BLaER1 treated with 17β-estradiol and CSF1 and Interleukin-3, amounts not matched to agents 10 nM and 100 nM (cell line): Measurements from ENCODE around the gene IGFBP5.

Experiments used
- H3K27ac ChIP-seq, 11 experiments: shearing (Covaris generic); formaldehyde crosslinking; 2 replicates each; pipeline ENCODE4 v1.8.1; 2022
- H3K27me3 ChIP-seq, 11 experiments: shearing (Covaris generic); formaldehyde crosslinking; 2 replicates each; pipeline ENCODE4 v1.8.1; 2022
- H3K36me3 ChIP-seq, 11 experiments: shearing (Covaris generic); formaldehyde crosslinking; 2 replicates each; pipeline ENCODE4 v1.8.1; 2022
- H3K4me1 ChIP-seq, 10 experiments: shearing (Covaris generic); formaldehyde crosslinking; 2 replicates each; pipeline ENCODE4 v1.8.1; 2022
- H3K4me2 ChIP-seq, 11 experiments: shearing (Covaris generic); formaldehyde crosslinking; 2 replicates each; pipeline ENCODE4 v1.8.1; 2022
- H3K4me3 ChIP-seq, 10 experiments: shearing (Covaris generic); formaldehyde crosslinking; 2 replicates each; pipeline ENCODE4 v1.8.1; 2022
- H3K9ac ChIP-seq, 11 experiments: shearing (Covaris generic); formaldehyde crosslinking; 2 replicates each; pipeline ENCODE4 v1.8.1; 2022
- H3K9me3 ChIP-seq, 11 experiments: shearing (Covaris generic); formaldehyde crosslinking; replicated peaks in 1 of 11; 2 replicates each; pipeline ENCODE4 v1.8.1; 2022
- H4K20me1 ChIP-seq, 11 experiments: shearing (Covaris generic); formaldehyde crosslinking; 2 replicates each; pipeline ENCODE4 v1.8.1; 2022
- Cebpa-rat ChIP-seq, 11 experiments: shearing (Covaris generic); IDR thresholded peaks; 2 replicates each; pipeline ENCODE4 v1.8.1; 2022

IGFBP5 gene

DNA sequence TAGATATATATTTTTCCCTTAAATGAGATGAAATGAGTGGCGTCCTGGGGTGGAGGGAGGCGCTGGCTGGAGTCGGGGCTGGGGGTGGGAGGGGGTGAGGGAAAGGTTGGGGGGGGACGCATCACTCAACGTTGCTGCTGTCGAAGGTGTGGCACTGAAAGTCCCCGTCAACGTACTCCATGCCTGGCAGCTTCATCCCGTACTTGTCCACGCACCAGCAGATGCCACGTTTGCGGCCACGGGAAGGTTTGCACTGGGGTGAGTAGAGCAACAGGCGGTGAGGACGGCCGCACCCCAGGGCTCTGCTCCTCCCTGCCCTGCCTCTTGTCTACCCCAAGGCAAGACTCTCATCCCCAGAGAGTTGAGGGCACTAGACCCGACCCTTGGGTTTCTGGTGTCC is 18.7 kb downstream of the IGFBP5 start:
- no peak overlapping the region for H3K27ac ChIP-seq
- no peaks in the 10 kb centered on the region for H3K9me3 ChIP-seq
- H3K9ac ChIP-seq, result no peak overlapping the region
- no peaks in the 10 kb centered on the region for H3K36me3 ChIP-seq
- H3K4me1 ChIP-seq, result peaks cover 0 to 8% (median 3%) of the 10 kb centered on the region in 10 experiments; a peak in 11 of 20 replicates
- peaks cover 0 to 19% (median 0%) of the 10 kb centered on the region in 11 experiments; a peak in 6 of 22 replicates for H4K20me1 ChIP-seq
- no peak overlapping the region for H3K4me3 ChIP-seq
- no peak for TF ChIP-seq Cebpa-rat (IDR thresholded peaks at IDR 0.05)
- no peak overlapping the region for H3K4me2 ChIP-seq
- H3K27me3 ChIP-seq, result peaks cover 9 to 55% (median 43%) of the 10 kb centered on the region in 11 experiments; a peak in 20 of 22 replicates

DNA sequence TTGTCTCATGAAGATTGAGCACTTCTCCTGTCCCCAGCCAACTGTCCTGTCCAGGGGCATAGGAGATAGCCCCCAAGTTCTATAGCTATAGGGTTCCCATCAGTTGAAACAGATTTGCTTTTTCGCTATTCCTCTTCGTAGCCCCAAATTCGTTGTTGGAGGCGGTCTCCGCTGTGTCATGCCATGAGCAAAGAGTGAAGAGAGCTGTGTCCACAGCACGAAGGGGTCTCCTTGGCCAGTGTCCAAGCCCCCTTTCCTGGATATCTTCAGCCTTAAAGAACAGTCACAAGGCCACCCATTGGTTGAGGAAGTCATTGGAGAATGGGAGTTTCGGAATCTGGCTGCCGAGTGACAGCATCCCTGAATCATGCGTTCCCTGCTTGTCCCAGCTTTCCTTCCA is 21.0 kb downstream of the IGFBP5 start:
- Histone ChIP-seq H4K20me1 (peaks cover 0 to 37% (median 17%) of the 10 kb centered on the region in 11 experiments; a peak in 14 of 22 replicates), H3K9ac (no peak overlapping the region), H3K27me3 (peaks cover 27 to 74% (median 54%) of the 10 kb centered on the region in 11 experiments), H3K4me3 (no peak overlapping the region), H3K4me2 (no peak overlapping the region), H3K36me3 (no peaks in the 10 kb centered on the region), H3K9me3 (no peaks in the 10 kb centered on the region), H3K4me1 (peaks cover 14 to 26% (median 22%) of the 10 kb centered on the region in 10 experiments; a peak in 19 of 20 replicates), H3K27ac (no peak overlapping the region)
- TF ChIP-seq Cebpa-rat (IDR thresholded peaks at IDR 0.05), result no peak

DNA sequence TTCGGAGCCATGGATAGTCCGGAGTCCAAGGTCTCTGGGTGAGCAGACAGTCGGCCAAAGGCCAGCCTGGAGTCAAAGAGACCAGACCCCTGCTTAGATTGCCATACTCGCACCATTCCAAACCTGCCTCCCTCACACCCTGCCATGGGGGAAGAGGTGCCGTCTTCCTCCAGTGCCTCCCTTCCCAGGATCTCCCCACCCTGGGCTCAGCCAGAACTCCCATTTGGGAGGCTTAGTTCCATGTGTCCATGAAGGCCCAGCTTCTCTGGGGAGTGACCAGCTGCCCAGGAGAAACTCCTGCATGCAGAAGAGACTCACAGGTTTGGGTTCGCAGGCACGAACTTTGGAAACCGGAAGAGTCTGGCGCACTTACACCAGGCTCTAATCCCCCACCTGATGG is 21.7 kb downstream of the IGFBP5 start:
- Histone ChIP-seq H3K4me1 (peaks cover 14 to 34% (median 30%) of the 10 kb centered on the region in 10 experiments; a peak in 19 of 20 replicates), H4K20me1 (peaks cover 0 to 44% (median 24%) of the 10 kb centered on the region in 11 experiments; a peak in 14 of 22 replicates), H3K4me2 (no peak overlapping the region), H3K9ac (no peak overlapping the region), H3K36me3 (no peaks in the 10 kb centered on the region), H3K9me3 (no peaks in the 10 kb centered on the region), H3K4me3 (no peak overlapping the region), H3K27ac (no peak overlapping the region), H3K27me3 (peaks cover 35 to 81% (median 62%) of the 10 kb centered on the region in 11 experiments)
- TF ChIP-seq Cebpa-rat (IDR thresholded peaks at IDR 0.05), result no peak

DNA sequence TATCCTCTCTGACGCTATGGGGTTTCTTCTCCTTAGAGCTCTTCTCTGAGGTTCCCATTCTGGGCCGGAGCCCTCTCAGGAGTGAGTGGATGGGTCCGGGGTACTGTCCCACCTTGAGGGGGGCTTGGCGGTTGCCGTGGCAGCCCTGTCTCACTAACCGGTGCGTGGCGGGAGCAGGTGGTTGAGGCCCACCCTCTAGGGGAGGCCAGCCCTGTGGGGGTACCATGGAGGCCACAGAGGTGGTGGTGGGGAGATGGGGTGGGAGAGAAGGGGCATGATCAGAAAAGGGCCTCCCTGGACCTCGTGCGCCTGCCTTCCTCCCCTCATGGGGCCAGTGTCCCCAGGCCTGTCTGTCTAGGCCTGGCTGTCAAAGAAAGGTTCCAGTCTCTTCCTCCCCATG is 22.3 kb downstream of the IGFBP5 start:
- H3K27me3 ChIP-seq, result peaks cover 37 to 87% (median 68%) of the 10 kb centered on the region in 11 experiments
- no peaks in the 10 kb centered on the region for H3K9me3 ChIP-seq
- H4K20me1 ChIP-seq, result peaks cover 0 to 47% (median 30%) of the 10 kb centered on the region in 11 experiments; a peak in 14 of 22 replicates
- H3K4me1 ChIP-seq, result peaks cover 14 to 36% (median 32%) of the 10 kb centered on the region in 10 experiments; a peak in 19 of 20 replicates
- H3K36me3 ChIP-seq, result no peaks in the 10 kb centered on the region
- H3K9ac ChIP-seq, result no peak overlapping the region
- no peak for TF ChIP-seq Cebpa-rat (IDR thresholded peaks at IDR 0.05)
- no peak overlapping the region for H3K27ac ChIP-seq
- no peak overlapping the region for H3K4me2 ChIP-seq
- H3K4me3 ChIP-seq, result no peak overlapping the region

DNA sequence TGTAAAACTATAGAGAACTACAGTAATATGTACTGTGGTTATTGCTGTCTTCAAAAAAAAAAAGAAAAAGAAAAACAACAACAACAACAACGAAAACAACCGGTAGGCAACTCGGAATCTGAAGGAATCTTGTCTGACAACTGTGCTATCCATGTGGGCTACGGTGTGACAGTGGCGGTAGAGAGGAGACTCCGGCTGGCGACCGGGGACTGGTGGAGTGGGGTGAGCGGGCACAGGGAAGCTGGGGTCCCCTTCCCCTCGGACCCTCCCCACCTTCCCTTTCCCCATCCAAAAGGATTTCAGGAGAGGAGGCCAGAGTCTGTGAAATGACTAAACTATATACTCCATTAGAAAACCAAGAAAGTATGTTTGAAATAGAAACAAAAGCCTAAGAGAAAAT is 22.9 kb downstream of the IGFBP5 start:
- Histone ChIP-seq H4K20me1 (peaks cover 0 to 50% (median 34%) of the 10 kb centered on the region in 11 experiments; a peak in 14 of 22 replicates), H3K9ac (no peak overlapping the region), H3K4me2 (no peak overlapping the region), H3K36me3 (no peaks in the 10 kb centered on the region), H3K27ac (no peak overlapping the region), H3K4me3 (no peak overlapping the region), H3K9me3 (no peaks in the 10 kb centered on the region), H3K4me1 (peaks cover 14 to 36% (median 32%) of the 10 kb centered on the region in 10 experiments; a peak in 19 of 20 replicates), H3K27me3 (peaks cover 37 to 92% (median 73%) of the 10 kb centered on the region in 11 experiments)
- TF ChIP-seq Cebpa-rat (IDR thresholded peaks at IDR 0.05), result no peak

DNA sequence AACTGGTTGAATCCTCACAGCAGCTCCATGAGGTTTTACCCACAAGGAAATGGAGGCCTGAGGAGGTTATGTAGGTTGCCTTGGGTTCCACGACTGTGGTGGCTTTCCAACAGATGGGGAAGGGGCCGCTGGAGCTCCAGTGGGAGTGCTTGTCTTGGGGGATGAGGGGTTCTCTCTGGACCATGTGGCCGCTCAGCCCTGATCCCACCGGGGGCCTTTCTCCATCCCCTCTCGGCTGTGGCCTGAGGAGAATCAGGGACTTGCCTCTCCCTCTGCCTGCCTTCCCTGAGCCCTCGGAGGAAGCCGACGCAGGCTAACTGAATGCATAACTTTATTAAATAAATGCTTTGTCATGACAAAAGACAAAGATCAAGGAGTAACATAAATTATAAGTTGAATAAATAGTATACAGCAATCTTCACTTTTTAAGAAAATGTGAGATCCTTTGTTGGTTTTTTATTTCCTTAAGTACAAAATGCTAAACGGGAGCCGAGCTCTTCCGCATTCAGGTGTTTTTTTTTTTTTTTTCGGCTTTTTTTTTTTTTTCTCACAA is 23.5 kb downstream of the IGFBP5 start:
- Histone ChIP-seq H3K4me3 (no peak overlapping the region), H3K36me3 (no peaks in the 10 kb centered on the region), H3K9me3 (no peaks in the 10 kb centered on the region), H3K4me2 (peak overlapping the region in 7 of 11 experiments; percentile 78 to 92 (median 87); a peak in 11 of 22 replicates), H4K20me1 (peaks cover 0 to 55% (median 34%) of the 10 kb centered on the region in 11 experiments; a peak in 14 of 22 replicates), H3K9ac (no peak overlapping the region), H3K27ac (peak overlapping the region in 1 of 11 experiments; percentile 20; a peak in 1 of 22 replicates), H3K4me1 (peaks cover 14 to 36% (median 32%) of the 10 kb centered on the region in 10 experiments; a peak in 19 of 20 replicates), H3K27me3 (peaks cover 37 to 92% (median 79%) of the 10 kb centered on the region in 11 experiments)
- no peak for TF ChIP-seq Cebpa-rat (IDR thresholded peaks at IDR 0.05)

DNA sequence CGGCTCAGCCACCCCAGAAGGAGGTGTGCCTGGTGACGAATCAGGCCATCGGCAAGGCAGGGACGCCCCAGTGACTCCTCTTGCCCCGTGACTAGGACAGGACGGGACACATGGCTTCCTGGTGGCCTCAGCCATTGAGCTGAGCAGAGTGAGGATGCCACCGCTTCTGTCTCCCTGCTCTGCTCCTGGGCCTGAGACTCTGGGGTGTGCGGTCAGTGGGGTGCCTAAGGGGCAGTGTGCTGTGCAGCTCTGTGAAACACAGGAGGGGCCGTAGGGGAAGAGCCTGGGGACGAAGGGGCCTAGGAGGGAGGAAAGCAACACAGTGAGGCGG is 24.3 kb downstream of the IGFBP5 start:
- H3K4me2 ChIP-seq, result peak overlapping the region; percentile 8 to 92 (median 81); a peak in 21 of 22 replicates
- peak overlapping the region in 4 of 11 experiments; percentile 10 to 42 (median 20); a peak in 6 of 22 replicates for H3K27ac ChIP-seq
- no peaks in the 10 kb centered on the region for H3K36me3 ChIP-seq
- H3K27me3 ChIP-seq, result peaks cover 37 to 92% (median 78%) of the 10 kb centered on the region in 11 experiments
- no peak for TF ChIP-seq Cebpa-rat (IDR thresholded peaks at IDR 0.05)
- H3K4me1 ChIP-seq, result peaks cover 14 to 39% (median 32%) of the 10 kb centered on the region in 10 experiments; a peak in 19 of 20 replicates
- no peaks in the 10 kb centered on the region for H3K9me3 ChIP-seq
- H3K4me3 ChIP-seq, result 0 out of 20 replicates have a peak overlapping the region, but pooled peaks of 1 of the 10 experiments have one; percentile 5
- H4K20me1 ChIP-seq, result peaks cover 0 to 63% (median 38%) of the 10 kb centered on the region in 11 experiments; a peak in 16 of 22 replicates
- peak overlapping the region in 2 of 11 experiments; percentile 8 to 42; a peak in 2 of 22 replicates for H3K9ac ChIP-seq

DNA sequence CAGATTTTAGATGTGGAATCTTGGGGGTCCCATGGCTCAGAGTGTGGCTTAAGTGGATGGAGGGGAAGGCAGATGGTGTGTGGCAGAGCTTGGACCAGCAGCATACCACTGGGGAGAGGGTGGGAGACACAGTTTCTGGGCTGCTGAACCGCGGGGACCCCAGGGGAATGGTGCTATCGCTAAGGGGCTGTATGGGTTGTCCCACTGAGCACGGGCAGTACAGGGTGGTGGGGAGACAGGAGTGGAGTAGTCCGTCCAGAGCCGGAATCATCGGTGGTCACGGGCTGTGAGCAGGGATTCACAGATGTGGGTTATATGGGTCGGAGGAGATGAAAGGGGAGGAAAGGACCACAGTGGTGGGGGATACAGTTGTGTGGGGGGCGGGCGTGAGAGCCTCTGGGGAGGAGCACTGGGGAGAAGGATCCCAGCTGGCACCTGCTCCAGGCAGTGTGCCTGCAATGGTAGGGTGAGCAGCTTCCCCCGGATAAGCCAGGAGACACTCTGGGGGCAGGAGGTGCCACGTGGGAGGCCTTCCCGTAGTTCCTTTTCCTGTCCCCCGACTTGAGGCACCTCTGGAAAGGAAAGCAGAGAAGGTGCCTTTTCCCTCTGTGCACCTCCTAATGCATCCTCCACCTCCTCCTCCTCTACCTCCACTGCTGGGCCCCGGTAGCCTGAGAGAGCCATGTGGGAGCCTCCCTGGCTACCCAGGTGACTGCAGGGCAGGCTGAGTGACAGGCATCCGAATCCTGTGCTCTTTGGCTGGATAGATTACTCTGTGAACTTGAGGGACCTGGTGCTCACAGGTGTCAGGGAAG is 24.9 kb downstream of the IGFBP5 start:
- Histone ChIP-seq H3K4me1 (peaks cover 14 to 45% (median 36%) of the 10 kb centered on the region in 10 experiments; a peak in 19 of 20 replicates), H4K20me1 (peaks cover 0 to 69% (median 44%) of the 10 kb centered on the region in 11 experiments; a peak in 16 of 22 replicates), H3K27ac (peak overlapping the region in 4 of 11 experiments; percentile 19 to 42 (median 26); a peak in 6 of 22 replicates), H3K9me3 (no peaks in the 10 kb centered on the region), H3K4me2 (peak overlapping the region; percentile 8 to 92 (median 81); a peak in 21 of 22 replicates), H3K9ac (peak overlapping the region in 2 of 11 experiments; percentile 23 to 42; a peak in 2 of 22 replicates), H3K4me3 (peak overlapping the region in 1 of 10 experiments; percentile 5; a peak in 1 of 20 replicates), H3K36me3 (peaks cover 0 to 4% (median 0%) of the 10 kb centered on the region in 11 experiments; a peak in 2 of 22 replicates), H3K27me3 (peaks cover 37 to 92% (median 78%) of the 10 kb centered on the region in 11 experiments)
- no peak for TF ChIP-seq Cebpa-rat (IDR thresholded peaks at IDR 0.05)
